ENCODE results near the gene TMEM63C.

GRCh38 chr14:77189479-77189878 lies 7.9 kb downstream of the TMEM63C start:
- no peak for TF ChIP-seq CTCF (IDR thresholded peaks at IDR 0.05; ENCODE audit: low read length)
- no peak for TF ChIP-seq EZH2 (IDR thresholded peaks at IDR 0.05; ENCODE audit: borderline replicate concordance, low read length)

Data from OCI-LY1 (cell line).